Body of pancreas (tissue), 4 donors: Measurements from ENCODE around the gene TPSAB1.

Experiments
- POLR2A ChIP-seq, 3 donors: fragments of 450-650 bp; IDR thresholded peaks; one replicate each; pipeline ENCODE4 v1.6.1; 2016; ENCODE audit warnings: antibody characterized with exemption in 3 of 3, mild to moderate bottlenecking in 2 of 3
- TF ChIP-seq, protein P1 (sequence below), 7 experiments: fragments of 450-650 bp in 4 of 7; fragments of 200-600 bp in 3 of 7; sonication (generic) in 3 of 7; IDR thresholded peaks; one replicate each; pipeline ENCODE4 v1.5.1; 2016 to 2019; ENCODE audit warnings: antibody characterized with exemption in 7 of 7

GRCh38 chr16:1281517-1281916, 41.0 kb downstream of the TPSAB1 start:
- TF ChIP-seq, protein P1, sequence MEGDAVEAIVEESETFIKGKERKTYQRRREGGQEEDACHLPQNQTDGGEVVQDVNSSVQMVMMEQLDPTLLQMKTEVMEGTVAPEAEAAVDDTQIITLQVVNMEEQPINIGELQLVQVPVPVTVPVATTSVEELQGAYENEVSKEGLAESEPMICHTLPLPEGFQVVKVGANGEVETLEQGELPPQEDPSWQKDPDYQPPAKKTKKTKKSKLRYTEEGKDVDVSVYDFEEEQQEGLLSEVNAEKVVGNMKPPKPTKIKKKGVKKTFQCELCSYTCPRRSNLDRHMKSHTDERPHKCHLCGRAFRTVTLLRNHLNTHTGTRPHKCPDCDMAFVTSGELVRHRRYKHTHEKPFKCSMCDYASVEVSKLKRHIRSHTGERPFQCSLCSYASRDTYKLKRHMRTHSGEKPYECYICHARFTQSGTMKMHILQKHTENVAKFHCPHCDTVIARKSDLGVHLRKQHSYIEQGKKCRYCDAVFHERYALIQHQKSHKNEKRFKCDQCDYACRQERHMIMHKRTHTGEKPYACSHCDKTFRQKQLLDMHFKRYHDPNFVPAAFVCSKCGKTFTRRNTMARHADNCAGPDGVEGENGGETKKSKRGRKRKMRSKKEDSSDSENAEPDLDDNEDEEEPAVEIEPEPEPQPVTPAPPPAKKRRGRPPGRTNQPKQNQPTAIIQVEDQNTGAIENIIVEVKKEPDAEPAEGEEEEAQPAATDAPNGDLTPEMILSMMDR (IDR thresholded peaks at IDR 0.05), result no peak
- TF ChIP-seq POLR2A (IDR thresholded peaks at IDR 0.05), result no peak
